Measurements from ENCODE around the gene LRG1. TPM values are rescaled to one million over a fixed set of nuclear protein-coding genes. Genes with fewer than 3 reads are reported as not detected.

The LRG1 gene
- polyA plus RNA-seq, 1 donor from 2014 or later: not detected

DNA sequence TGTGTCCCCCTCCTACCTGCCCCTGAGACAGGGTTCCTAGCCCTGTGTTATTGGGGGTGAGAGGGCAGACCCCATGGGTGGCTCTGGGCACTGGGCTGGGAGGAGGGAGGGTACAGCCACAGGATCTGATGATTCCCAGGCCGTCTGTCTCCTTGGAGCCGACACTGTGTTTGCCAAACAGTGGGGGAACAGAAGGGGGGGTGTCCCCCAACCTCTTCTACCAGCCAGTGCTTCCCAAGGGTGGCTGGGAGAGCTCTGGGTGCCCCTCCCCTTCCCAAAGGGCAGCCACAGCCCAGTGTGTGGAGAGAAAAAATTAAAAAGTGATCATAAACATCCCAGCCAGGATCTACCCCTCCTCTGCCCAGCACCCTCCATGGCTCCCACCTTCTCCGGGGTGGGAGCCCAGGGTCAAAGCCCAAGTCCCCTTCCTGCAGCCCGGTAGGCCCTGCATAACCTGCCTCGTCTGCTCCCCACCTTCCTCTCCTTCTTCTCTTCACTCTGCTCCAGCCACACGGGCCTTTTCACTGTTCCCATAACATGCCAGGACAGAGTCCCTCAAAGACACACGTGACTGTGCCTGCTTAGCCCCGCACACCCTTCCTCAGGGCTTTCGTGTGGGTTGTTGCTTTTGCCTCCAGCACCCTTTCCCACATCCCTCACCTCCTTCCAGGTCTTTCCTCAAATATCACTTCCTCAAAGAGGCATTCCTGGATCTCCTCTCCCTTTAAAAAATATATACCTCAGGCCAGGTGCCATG, 20.1 kb downstream of the LRG1 start:
- H3K4me3 ChIP-seq (ENCODE audit: low read length): no peak overlapping the region
- TF ChIP-seq POLR2AphosphoS5 (IDR thresholded peaks at IDR 0.05) (no peak), EZH2 (IDR thresholded peaks at IDR 0.05; ENCODE audit: borderline replicate concordance, insufficient read depth, low read length, poor library complexity, severe bottlenecking) (no peak), MXI1 (conservative IDR thresholded peaks at IDR 0.05; ENCODE audit: poor library complexity, severe bottlenecking) (no peak), RAD21 (conservative IDR thresholded peaks at IDR 0.05) (no peak), SMC3 (conservative IDR thresholded peaks at IDR 0.05; ENCODE audit: poor library complexity) (no peak), EP300 (conservative IDR thresholded peaks at IDR 0.05; ENCODE audit: poor library complexity, severe bottlenecking) (no peak), TAF1 (IDR thresholded peaks at IDR 0.05; ENCODE audit: low read depth) (no peak)
- TF ChIP-seq, protein P1, sequence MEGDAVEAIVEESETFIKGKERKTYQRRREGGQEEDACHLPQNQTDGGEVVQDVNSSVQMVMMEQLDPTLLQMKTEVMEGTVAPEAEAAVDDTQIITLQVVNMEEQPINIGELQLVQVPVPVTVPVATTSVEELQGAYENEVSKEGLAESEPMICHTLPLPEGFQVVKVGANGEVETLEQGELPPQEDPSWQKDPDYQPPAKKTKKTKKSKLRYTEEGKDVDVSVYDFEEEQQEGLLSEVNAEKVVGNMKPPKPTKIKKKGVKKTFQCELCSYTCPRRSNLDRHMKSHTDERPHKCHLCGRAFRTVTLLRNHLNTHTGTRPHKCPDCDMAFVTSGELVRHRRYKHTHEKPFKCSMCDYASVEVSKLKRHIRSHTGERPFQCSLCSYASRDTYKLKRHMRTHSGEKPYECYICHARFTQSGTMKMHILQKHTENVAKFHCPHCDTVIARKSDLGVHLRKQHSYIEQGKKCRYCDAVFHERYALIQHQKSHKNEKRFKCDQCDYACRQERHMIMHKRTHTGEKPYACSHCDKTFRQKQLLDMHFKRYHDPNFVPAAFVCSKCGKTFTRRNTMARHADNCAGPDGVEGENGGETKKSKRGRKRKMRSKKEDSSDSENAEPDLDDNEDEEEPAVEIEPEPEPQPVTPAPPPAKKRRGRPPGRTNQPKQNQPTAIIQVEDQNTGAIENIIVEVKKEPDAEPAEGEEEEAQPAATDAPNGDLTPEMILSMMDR (IDR thresholded peaks at IDR 0.05; ENCODE audit: poor library complexity, severe bottlenecking): no peak
- TF ChIP-seq, protein P2, sequence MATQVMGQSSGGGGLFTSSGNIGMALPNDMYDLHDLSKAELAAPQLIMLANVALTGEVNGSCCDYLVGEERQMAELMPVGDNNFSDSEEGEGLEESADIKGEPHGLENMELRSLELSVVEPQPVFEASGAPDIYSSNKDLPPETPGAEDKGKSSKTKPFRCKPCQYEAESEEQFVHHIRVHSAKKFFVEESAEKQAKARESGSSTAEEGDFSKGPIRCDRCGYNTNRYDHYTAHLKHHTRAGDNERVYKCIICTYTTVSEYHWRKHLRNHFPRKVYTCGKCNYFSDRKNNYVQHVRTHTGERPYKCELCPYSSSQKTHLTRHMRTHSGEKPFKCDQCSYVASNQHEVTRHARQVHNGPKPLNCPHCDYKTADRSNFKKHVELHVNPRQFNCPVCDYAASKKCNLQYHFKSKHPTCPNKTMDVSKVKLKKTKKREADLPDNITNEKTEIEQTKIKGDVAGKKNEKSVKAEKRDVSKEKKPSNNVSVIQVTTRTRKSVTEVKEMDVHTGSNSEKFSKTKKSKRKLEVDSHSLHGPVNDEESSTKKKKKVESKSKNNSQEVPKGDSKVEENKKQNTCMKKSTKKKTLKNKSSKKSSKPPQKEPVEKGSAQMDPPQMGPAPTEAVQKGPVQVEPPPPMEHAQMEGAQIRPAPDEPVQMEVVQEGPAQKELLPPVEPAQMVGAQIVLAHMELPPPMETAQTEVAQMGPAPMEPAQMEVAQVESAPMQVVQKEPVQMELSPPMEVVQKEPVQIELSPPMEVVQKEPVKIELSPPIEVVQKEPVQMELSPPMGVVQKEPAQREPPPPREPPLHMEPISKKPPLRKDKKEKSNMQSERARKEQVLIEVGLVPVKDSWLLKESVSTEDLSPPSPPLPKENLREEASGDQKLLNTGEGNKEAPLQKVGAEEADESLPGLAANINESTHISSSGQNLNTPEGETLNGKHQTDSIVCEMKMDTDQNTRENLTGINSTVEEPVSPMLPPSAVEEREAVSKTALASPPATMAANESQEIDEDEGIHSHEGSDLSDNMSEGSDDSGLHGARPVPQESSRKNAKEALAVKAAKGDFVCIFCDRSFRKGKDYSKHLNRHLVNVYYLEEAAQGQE (IDR thresholded peaks at IDR 0.05; ENCODE audit: borderline replicate concordance): no peak
- no peaks in the 10 kb centered on the region for H3K27me3 ChIP-seq (ENCODE audit: insufficient read depth, low read depth, low read length)
- H3K9ac ChIP-seq (ENCODE audit: low read length): no peak overlapping the region
- H3K79me2 ChIP-seq (replicated peaks; ENCODE audit: insufficient read depth, low read length): no peaks in the 10 kb centered on the region
- H3K9me3 ChIP-seq (ENCODE audit: low read length): no peaks in the 10 kb centered on the region
- no peak overlapping the region for H2AFZ ChIP-seq (ENCODE audit: low read depth, low read length)
- no peaks in the 10 kb centered on the region for H3K36me3 ChIP-seq (ENCODE audit: insufficient read depth, low read length)
- no peak overlapping the region for H3K4me2 ChIP-seq (ENCODE audit: low read length)
- no peaks in the 10 kb centered on the region for H4K20me1 ChIP-seq (ENCODE audit: insufficient read depth)
- no peaks in the 10 kb centered on the region for H3F3A ChIP-seq (ENCODE audit: insufficient read depth, low read length, poor library complexity, severe bottlenecking)
- no peaks in the 10 kb centered on the region for H3K9me2 ChIP-seq (ENCODE audit: insufficient read depth, low read length)
- no peak overlapping the region for H3K27ac ChIP-seq (ENCODE audit: low read length)

DNA sequence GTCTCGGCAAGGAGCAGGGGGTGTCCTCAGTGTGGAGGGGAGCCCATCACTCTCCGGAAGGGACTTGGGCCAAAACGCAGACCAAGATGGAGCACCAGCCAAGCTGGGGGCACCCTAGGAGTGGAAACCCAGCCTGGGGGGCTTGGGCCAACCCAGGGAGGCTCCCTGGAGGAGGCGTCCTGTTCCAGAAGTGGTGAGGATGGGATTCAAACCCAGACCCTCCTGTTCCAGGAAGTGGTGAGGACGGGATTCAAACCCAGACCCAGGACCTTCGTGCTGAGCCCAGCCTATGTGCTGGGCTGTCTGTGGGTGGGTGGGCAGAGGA, 20.7 kb downstream of the LRG1 start:
- Histone ChIP-seq H3K4me3 (ENCODE audit: low read length) (no peak overlapping the region), H3K9me3 (ENCODE audit: low read length) (no peaks in the 10 kb centered on the region), H2AFZ (ENCODE audit: low read depth, low read length) (no peak overlapping the region), H3K36me3 (ENCODE audit: insufficient read depth, low read length) (no peaks in the 10 kb centered on the region), H3K9me2 (ENCODE audit: insufficient read depth, low read length) (no peaks in the 10 kb centered on the region), H3K9ac (ENCODE audit: low read length) (no peak overlapping the region), H3K4me2 (ENCODE audit: low read length) (no peak overlapping the region), H3K27me3 (ENCODE audit: insufficient read depth, low read depth, low read length) (no peaks in the 10 kb centered on the region), H3F3A (ENCODE audit: insufficient read depth, low read length, poor library complexity, severe bottlenecking) (no peaks in the 10 kb centered on the region), H3K79me2 (replicated peaks; ENCODE audit: insufficient read depth, low read length) (no peaks in the 10 kb centered on the region), H4K20me1 (ENCODE audit: insufficient read depth) (no peaks in the 10 kb centered on the region), H3K27ac (ENCODE audit: low read length) (no peak overlapping the region)
- no peak for TF ChIP-seq TAF1 (IDR thresholded peaks at IDR 0.05; ENCODE audit: low read depth)
- TF ChIP-seq MXI1 (conservative IDR thresholded peaks at IDR 0.05; ENCODE audit: poor library complexity, severe bottlenecking): no peak
- TF ChIP-seq RAD21 (conservative IDR thresholded peaks at IDR 0.05): no peak
- TF ChIP-seq SMC3 (conservative IDR thresholded peaks at IDR 0.05; ENCODE audit: poor library complexity): no peak
- TF ChIP-seq, protein P1 (IDR thresholded peaks at IDR 0.05; ENCODE audit: poor library complexity, severe bottlenecking): no peak
- no peak for TF ChIP-seq EZH2 (IDR thresholded peaks at IDR 0.05; ENCODE audit: borderline replicate concordance, insufficient read depth, low read length, poor library complexity, severe bottlenecking)
- TF ChIP-seq POLR2AphosphoS5 (IDR thresholded peaks at IDR 0.05): no peak
- TF ChIP-seq, protein P2 (IDR thresholded peaks at IDR 0.05; ENCODE audit: borderline replicate concordance): no peak

All from neural cell (in vitro differentiated cells).